ENCODE measurements around the gene SERTAD2.

DNA sequence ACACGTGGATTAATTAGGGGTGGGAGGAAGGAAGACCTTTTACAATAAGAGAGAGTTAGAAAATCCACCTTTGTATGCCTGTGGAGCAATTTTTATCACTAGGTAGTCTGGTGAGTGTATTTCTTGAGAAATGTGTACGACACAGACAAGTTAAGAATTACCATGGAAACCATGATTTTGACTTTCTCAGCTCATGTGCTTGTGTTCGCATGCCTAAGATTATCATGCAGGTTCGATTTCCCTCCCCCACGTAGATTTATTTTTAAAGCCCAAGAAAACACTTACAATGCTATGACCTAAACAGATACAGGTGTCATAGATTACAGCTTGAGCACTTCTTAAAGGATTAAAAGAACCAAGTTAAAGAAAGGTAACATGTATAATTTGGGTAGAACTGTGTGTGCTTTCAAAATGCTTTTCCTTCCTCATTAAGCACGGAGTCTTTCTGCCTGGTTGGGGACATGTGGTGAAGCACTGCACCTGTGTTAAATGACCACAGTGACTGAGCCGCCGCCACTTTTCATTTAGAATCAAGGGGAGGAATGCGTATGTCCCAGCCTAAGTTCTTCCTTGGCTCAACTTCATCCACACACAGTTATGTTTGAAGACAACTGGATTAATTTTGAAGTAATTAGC, 16.6 kb downstream of the SERTAD2 start:
- TF ChIP-seq, protein P1, sequence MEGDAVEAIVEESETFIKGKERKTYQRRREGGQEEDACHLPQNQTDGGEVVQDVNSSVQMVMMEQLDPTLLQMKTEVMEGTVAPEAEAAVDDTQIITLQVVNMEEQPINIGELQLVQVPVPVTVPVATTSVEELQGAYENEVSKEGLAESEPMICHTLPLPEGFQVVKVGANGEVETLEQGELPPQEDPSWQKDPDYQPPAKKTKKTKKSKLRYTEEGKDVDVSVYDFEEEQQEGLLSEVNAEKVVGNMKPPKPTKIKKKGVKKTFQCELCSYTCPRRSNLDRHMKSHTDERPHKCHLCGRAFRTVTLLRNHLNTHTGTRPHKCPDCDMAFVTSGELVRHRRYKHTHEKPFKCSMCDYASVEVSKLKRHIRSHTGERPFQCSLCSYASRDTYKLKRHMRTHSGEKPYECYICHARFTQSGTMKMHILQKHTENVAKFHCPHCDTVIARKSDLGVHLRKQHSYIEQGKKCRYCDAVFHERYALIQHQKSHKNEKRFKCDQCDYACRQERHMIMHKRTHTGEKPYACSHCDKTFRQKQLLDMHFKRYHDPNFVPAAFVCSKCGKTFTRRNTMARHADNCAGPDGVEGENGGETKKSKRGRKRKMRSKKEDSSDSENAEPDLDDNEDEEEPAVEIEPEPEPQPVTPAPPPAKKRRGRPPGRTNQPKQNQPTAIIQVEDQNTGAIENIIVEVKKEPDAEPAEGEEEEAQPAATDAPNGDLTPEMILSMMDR (IDR thresholded peaks at IDR 0.05), result no peak
- TF ChIP-seq POLR2A (IDR thresholded peaks at IDR 0.05), result no peak

All from thyroid gland (tissue), 4 donors.